Transverse colon (tissue), 4 donors: ENCODE measurements around the gene ECT2L.

Experiments used
- EP300 ChIP-seq: sonication (generic); formaldehyde crosslinking; IDR thresholded peaks from one replicate; pipeline ENCODE4 v1.6.1; 2017; ENCODE audit warnings: antibody characterized with exemption, low read depth
- POLR2A ChIP-seq: fragments of 450-650 bp; IDR thresholded peaks from one replicate; pipeline ENCODE4 v1.6.1; 2016; ENCODE audit warnings: antibody characterized with exemption, mild to moderate bottlenecking, moderate library complexity
- POLR2AphosphoS5 ChIP-seq, 3 donors: sonication (generic); formaldehyde crosslinking; IDR thresholded peaks; one replicate each; pipeline ENCODE4 v1.6.1; 2016; ENCODE audit warnings: antibody characterized with exemption in 3 of 3
- TF ChIP-seq, protein P1 (sequence below), 5 experiments: fragments of 200-600 bp in 3 of 5; fragments of 450-650 bp in 2 of 5; sonication (generic) in 3 of 5; IDR thresholded peaks; 1 replicate in 2 of 5; 2 replicates in 3 of 5; pipeline ENCODE4 v1.5.1; 2016 to 2017; ENCODE audit warnings: antibody characterized with exemption in 5 of 5, inconsistent platforms in 3 of 5, mild to moderate bottlenecking in 2 of 5, moderate library complexity in 1 of 5

DNA sequence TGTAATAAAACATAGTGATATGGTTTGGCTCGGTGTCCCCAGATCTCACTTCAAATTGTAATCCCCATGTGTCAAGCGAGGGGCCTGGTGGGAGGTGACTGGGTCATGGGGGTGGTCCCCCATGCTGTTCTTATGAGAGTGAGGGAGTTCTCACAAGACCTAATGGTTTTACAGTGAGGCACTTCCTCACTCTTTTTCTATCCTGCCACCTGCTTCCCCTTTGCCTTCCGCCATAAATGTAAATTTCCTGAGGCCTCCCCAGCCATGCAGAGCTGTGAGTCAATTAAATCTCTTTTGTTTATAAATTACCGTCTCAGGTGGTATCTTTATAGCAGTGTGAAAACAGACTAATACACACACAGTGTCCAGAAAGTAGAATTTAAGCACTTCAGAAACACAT is 113.6 kb downstream of the ECT2L start:
- TF ChIP-seq, protein P1, sequence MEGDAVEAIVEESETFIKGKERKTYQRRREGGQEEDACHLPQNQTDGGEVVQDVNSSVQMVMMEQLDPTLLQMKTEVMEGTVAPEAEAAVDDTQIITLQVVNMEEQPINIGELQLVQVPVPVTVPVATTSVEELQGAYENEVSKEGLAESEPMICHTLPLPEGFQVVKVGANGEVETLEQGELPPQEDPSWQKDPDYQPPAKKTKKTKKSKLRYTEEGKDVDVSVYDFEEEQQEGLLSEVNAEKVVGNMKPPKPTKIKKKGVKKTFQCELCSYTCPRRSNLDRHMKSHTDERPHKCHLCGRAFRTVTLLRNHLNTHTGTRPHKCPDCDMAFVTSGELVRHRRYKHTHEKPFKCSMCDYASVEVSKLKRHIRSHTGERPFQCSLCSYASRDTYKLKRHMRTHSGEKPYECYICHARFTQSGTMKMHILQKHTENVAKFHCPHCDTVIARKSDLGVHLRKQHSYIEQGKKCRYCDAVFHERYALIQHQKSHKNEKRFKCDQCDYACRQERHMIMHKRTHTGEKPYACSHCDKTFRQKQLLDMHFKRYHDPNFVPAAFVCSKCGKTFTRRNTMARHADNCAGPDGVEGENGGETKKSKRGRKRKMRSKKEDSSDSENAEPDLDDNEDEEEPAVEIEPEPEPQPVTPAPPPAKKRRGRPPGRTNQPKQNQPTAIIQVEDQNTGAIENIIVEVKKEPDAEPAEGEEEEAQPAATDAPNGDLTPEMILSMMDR (IDR thresholded peaks at IDR 0.05), result no peak
- TF ChIP-seq POLR2A, result no peak
- no peak for TF ChIP-seq POLR2AphosphoS5 (IDR thresholded peaks at IDR 0.05)
- no peak for TF ChIP-seq EP300
